ENCODE data around the gene DMKN.
"Not testable (repeated sequence)": the region's sequence is repeated elsewhere in the genome, so short reads cannot be mapped to it uniquely, and the experiment has no call there.

Gene DMKN

DNA sequence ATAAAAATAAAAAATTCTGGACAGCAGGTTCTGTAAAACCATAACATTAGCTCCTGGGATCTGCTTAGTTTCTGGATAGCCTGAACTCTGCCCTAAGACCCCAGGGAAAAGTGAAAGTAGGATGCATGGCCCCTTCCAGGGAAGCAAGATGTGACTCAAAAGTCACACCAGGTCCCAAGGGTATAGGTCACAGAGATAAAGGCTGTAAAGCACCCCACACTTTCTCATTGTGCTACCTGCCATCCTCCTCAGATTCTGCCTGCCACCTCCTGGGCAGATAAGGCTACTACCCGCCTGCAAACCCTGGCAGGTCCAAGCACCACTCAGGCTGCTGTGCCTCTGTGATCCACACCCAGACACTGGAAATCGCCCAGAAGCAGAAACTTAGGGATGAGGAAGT is 44.8 kb downstream of the DMKN start:
- H2AFZ ChIP-seq (ENCODE audit: low read depth, low read length, severe bottlenecking) = no peak overlapping the region
- no peak overlapping the region for H3K27ac ChIP-seq (ENCODE audit: low read depth, low read length)
- no peaks in the 10 kb centered on the region for H4K20me1 ChIP-seq (ENCODE audit: low read depth, low read length)
- H3K9me3 ChIP-seq (ENCODE audit: insufficient read depth, low read length) = no peaks in the 10 kb centered on the region
- TF ChIP-seq, protein P1, sequence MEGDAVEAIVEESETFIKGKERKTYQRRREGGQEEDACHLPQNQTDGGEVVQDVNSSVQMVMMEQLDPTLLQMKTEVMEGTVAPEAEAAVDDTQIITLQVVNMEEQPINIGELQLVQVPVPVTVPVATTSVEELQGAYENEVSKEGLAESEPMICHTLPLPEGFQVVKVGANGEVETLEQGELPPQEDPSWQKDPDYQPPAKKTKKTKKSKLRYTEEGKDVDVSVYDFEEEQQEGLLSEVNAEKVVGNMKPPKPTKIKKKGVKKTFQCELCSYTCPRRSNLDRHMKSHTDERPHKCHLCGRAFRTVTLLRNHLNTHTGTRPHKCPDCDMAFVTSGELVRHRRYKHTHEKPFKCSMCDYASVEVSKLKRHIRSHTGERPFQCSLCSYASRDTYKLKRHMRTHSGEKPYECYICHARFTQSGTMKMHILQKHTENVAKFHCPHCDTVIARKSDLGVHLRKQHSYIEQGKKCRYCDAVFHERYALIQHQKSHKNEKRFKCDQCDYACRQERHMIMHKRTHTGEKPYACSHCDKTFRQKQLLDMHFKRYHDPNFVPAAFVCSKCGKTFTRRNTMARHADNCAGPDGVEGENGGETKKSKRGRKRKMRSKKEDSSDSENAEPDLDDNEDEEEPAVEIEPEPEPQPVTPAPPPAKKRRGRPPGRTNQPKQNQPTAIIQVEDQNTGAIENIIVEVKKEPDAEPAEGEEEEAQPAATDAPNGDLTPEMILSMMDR (IDR thresholded peaks at IDR 0.05; ENCODE audit: insufficient read depth, low read length, poor library complexity, severe bottlenecking) = peak; percentile 40
- TF ChIP-seq EZH2phosphoT487 (conservative IDR thresholded peaks at IDR 0.05; ENCODE audit: low read length) = no peak
- H3F3A ChIP-seq (ENCODE audit: insufficient read depth) = no peaks in the 10 kb centered on the region
- H3K36me3 ChIP-seq (ENCODE audit: low read length) = no peaks in the 10 kb centered on the region
- H3K4me3 ChIP-seq (ENCODE audit: insufficient read depth, low read length, poor library complexity, severe bottlenecking) = no peak overlapping the region
- no peak overlapping the region for H3K9ac ChIP-seq (ENCODE audit: low read length)
- H3K9me2 ChIP-seq (replicated peaks; ENCODE audit: insufficient read depth, low read length) = no peaks in the 10 kb centered on the region
- no peaks in the 10 kb centered on the region for H3K27me3 ChIP-seq (ENCODE audit: low read length)
- no peaks in the 10 kb centered on the region for H3K79me2 ChIP-seq (ENCODE audit: insufficient read depth, low read length)
- H3K4me2 ChIP-seq (ENCODE audit: low read depth, low read length, poor library complexity, severe bottlenecking) = no peak overlapping the region

DNA sequence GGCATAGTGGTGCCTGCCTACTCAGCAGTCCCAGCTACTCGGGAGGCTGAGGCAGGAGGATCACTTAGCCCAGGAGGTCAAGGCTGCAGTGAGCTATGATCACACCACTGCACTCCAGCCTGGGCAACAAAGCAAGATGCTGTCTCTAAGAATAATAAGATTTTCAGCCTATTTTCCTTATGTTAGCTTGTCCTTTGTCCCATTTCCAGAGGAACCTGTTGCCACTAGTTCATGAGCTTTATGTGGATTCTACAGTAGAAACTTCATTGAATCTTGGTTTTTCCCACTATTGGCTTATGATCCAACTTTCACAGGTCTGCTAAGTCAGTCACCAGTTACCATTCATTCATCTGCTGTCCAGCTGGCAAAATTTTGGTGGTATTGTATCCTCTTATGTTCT is 47.2 kb downstream of the DMKN start:
- TF ChIP-seq, protein P1 (IDR thresholded peaks at IDR 0.05; ENCODE audit: insufficient read depth, low read length, poor library complexity, severe bottlenecking) = no peak
- TF ChIP-seq EZH2phosphoT487 (conservative IDR thresholded peaks at IDR 0.05; ENCODE audit: low read length) = no peak
- H4K20me1 ChIP-seq (ENCODE audit: low read depth, low read length) = no peaks in the 10 kb centered on the region
- no peaks in the 10 kb centered on the region for H3K36me3 ChIP-seq (ENCODE audit: low read length)
- no peaks in the 10 kb centered on the region for H3K9me3 ChIP-seq (ENCODE audit: insufficient read depth, low read length)
- 0 out of 2 replicates have a peak, but pooled peaks cover 5% of the 10 kb centered on the region for H3F3A ChIP-seq (ENCODE audit: insufficient read depth)
- no peak overlapping the region for H2AFZ ChIP-seq (ENCODE audit: low read depth, low read length, severe bottlenecking)
- H3K4me3 ChIP-seq (ENCODE audit: insufficient read depth, low read length, poor library complexity, severe bottlenecking) = no peak overlapping the region
- no peak overlapping the region for H3K4me2 ChIP-seq (ENCODE audit: low read depth, low read length, poor library complexity, severe bottlenecking)
- H3K27ac ChIP-seq (ENCODE audit: low read depth, low read length) = no peak overlapping the region
- no peaks in the 10 kb centered on the region for H3K27me3 ChIP-seq (ENCODE audit: low read length)
- H3K79me2 ChIP-seq (ENCODE audit: insufficient read depth, low read length) = no peaks in the 10 kb centered on the region
- no peak overlapping the region for H3K9ac ChIP-seq (ENCODE audit: low read length)
- no peaks in the 10 kb centered on the region for H3K9me2 ChIP-seq (replicated peaks; ENCODE audit: insufficient read depth, low read length)

GRCh38 chr19:35462956-35463355 is 50.5 kb downstream of the DMKN start:
- not testable (repeated sequence) for H3K27me3 ChIP-seq (ENCODE audit: low read length); H3K9ac ChIP-seq (ENCODE audit: low read length); H3K27ac ChIP-seq (ENCODE audit: low read depth, low read length); H3K4me3 ChIP-seq (ENCODE audit: insufficient read depth, low read length, poor library complexity, severe bottlenecking); H3K9me2 ChIP-seq (replicated peaks; ENCODE audit: insufficient read depth, low read length); H3F3A ChIP-seq (ENCODE audit: insufficient read depth); H4K20me1 ChIP-seq (ENCODE audit: low read depth, low read length); H2AFZ ChIP-seq (ENCODE audit: low read depth, low read length, severe bottlenecking); H3K79me2 ChIP-seq (ENCODE audit: insufficient read depth, low read length); H3K36me3 ChIP-seq (ENCODE audit: low read length); H3K9me3 ChIP-seq (ENCODE audit: insufficient read depth, low read length)
- H3K4me2 ChIP-seq (ENCODE audit: low read depth, low read length, poor library complexity, severe bottlenecking) = peak overlapping the region; percentile 12

DNA sequence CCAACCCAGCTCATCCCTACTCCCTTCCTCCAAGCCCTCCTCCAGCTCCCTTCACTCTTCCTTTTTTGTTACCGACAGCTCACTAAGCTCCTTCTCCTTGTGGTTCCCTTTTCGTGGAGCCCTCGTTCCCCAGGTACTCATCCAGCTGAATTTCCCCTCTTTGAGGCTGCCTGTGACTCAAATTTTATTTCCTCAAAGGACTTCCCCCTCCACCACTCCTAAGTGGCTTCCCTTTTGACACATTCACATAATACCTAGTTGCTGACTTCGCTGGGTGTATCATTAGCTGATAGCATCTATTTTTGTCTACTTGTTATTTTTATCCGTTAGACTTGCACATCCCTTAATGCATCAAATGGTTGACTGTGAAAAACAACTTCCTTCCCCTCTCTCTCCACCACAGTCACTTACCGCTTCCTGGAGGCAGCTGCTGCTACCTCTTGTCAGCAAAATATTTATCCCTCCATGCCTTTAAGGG is 50.9 kb downstream of the DMKN start:
- Histone ChIP-seq H3K79me2 (ENCODE audit: insufficient read depth, low read length) (no peaks in the 10 kb centered on the region), H3K36me3 (ENCODE audit: low read length) (no peaks in the 10 kb centered on the region), H3K27me3 (ENCODE audit: low read length) (no peaks in the 10 kb centered on the region), H3K4me2 (ENCODE audit: low read depth, low read length, poor library complexity, severe bottlenecking) (peak overlapping the region; percentile 12), H3K27ac (ENCODE audit: low read depth, low read length) (no peak overlapping the region), H3K4me3 (ENCODE audit: insufficient read depth, low read length, poor library complexity, severe bottlenecking) (no peak overlapping the region), H3K9ac (ENCODE audit: low read length) (no peak overlapping the region), H3K9me3 (ENCODE audit: insufficient read depth, low read length) (no peaks in the 10 kb centered on the region), H2AFZ (ENCODE audit: low read depth, low read length, severe bottlenecking) (no peak overlapping the region), H3F3A (ENCODE audit: insufficient read depth) (0 out of 2 replicates have a peak, but pooled peaks cover 5% of the 10 kb centered on the region), H3K9me2 (replicated peaks; ENCODE audit: insufficient read depth, low read length) (no peaks in the 10 kb centered on the region), H4K20me1 (ENCODE audit: low read depth, low read length) (no peaks in the 10 kb centered on the region)
- no peak for TF ChIP-seq EZH2phosphoT487 (conservative IDR thresholded peaks at IDR 0.05; ENCODE audit: low read length)
- TF ChIP-seq, protein P1 (IDR thresholded peaks at IDR 0.05; ENCODE audit: insufficient read depth, low read length, poor library complexity, severe bottlenecking) = no peak

- H3K9ac ChIP-seq (ENCODE audit: low read length); H3F3A ChIP-seq (ENCODE audit: insufficient read depth); H3K79me2 ChIP-seq (ENCODE audit: insufficient read depth, low read length); H3K27ac ChIP-seq (ENCODE audit: low read depth, low read length); H3K9me2 ChIP-seq (replicated peaks; ENCODE audit: insufficient read depth, low read length); H3K4me2 ChIP-seq (ENCODE audit: low read depth, low read length, poor library complexity, severe bottlenecking); H3K9me3 ChIP-seq (ENCODE audit: insufficient read depth, low read length); H2AFZ ChIP-seq (ENCODE audit: low read depth, low read length, severe bottlenecking); H3K27me3 ChIP-seq (ENCODE audit: low read length); H3K4me3 ChIP-seq (ENCODE audit: insufficient read depth, low read length, poor library complexity, severe bottlenecking); H4K20me1 ChIP-seq (ENCODE audit: low read depth, low read length); H3K36me3 ChIP-seq (ENCODE audit: low read length): not testable (repeated sequence)
Measured at GRCh38 chr19:35461788-35462187, 51.7 kb downstream of the DMKN start.

Measured in SU-DHL-6 (cell line).